HEK293 (cell line): ENCODE data around the gene ACER3.

Source experiments
- CTCF ChIA-PET: fragments of 350-600 bp; formaldehyde crosslinking; extraction: SDS; loops from one replicate; lab custom pipeline; 2021; ENCODE audit warnings: antibody characterized with exemption; lab: Yijun Ruan, JAX
- POLR2A ChIA-PET: fragments of 300-600 bp; formaldehyde crosslinking; extraction: SDS; loops from one replicate; lab custom pipeline; 2020; ENCODE audit warnings: antibody characterized with exemption, inconsistent platforms; lab: Yijun Ruan, JAX
- H3K27ac ChIP-seq: fragments of 200-500 bp; sonication (Bioruptor generic); 2 replicates; pipeline ENCODE4 v1.5.1; 2014; ENCODE audit warnings: low read depth, low read length, control low read depth, inconsistent platforms; ENCODE audit errors: extremely low read depth
- H3K36me3 ChIP-seq, 2 experiments: fragments of 200-500 bp in 1 of 2; sonication (Bioruptor generic) in 1 of 2; 1 replicate in 1 of 2; 2 replicates in 1 of 2; pipeline ENCODE4 v1.5.1; 2014 to 2017; ENCODE audit warnings: inconsistent platforms in 2 of 2, low read length in 2 of 2; ENCODE audit not compliant: control insufficient read depth in 2 of 2, insufficient read depth in 1 of 2
- H3K4me1 ChIP-seq: fragments of 200-500 bp; sonication (Bioruptor generic); 2 replicates; pipeline ENCODE4 v1.5.1; 2014; ENCODE audit warnings: mild to moderate bottlenecking, low read length, inconsistent platforms; ENCODE audit not compliant: control insufficient read depth, insufficient read depth
- H3K4me3 ChIP-seq: 2 replicates; pipeline ENCODE4 v1.5.1; 2011; ENCODE audit warnings: low read depth, mild to moderate bottlenecking, control low read depth, low read length, moderate library complexity
- H3K9me3 ChIP-seq: fragments of 200-500 bp; sonication (Bioruptor generic); 2 replicates; pipeline ENCODE4 v1.5.1; 2014; ENCODE audit warnings: low read depth, low read length, inconsistent platforms; ENCODE audit not compliant: control insufficient read depth, insufficient read depth
- GFI1B ChIP-seq: fragments of 450-650 bp; formaldehyde crosslinking; IDR thresholded peaks from 2 replicates; pipeline ENCODE4 v1.5.1; 2016; ENCODE audit warnings: missing biosample characterization, missing genetic modification characterization
- KLF8 ChIP-seq: fragments of 450-650 bp; formaldehyde crosslinking; IDR thresholded peaks from 2 replicates; pipeline ENCODE4 v1.5.1; 2016; ENCODE audit warnings: missing biosample characterization, missing genetic modification characterization
- TCF7L2 ChIP-seq: IDR thresholded peaks from 2 replicates; pipeline ENCODE4 v1.6.1; 2011; ENCODE audit warnings: low read depth, mild to moderate bottlenecking, inconsistent platforms, low read length, moderate library complexity, borderline replicate concordance
- ZBTB8A ChIP-seq: fragments of 450-650 bp; formaldehyde crosslinking; IDR thresholded peaks from 2 replicates; pipeline ENCODE4 v1.5.1; 2016; ENCODE audit warnings: missing biosample characterization, missing genetic modification characterization
- ZNF121 ChIP-seq: fragments of 450-650 bp; formaldehyde crosslinking; IDR thresholded peaks from 2 replicates; pipeline ENCODE4 v1.5.1; 2016; ENCODE audit warnings: missing biosample characterization, missing genetic modification characterization
- ZNF138 ChIP-seq: fragments of 450-650 bp; formaldehyde crosslinking; IDR thresholded peaks from 2 replicates; pipeline ENCODE4 v1.5.1; 2016; ENCODE audit warnings: missing biosample characterization, missing genetic modification characterization, borderline replicate concordance
- ZNF157 ChIP-seq: fragments of 450-650 bp; formaldehyde crosslinking; IDR thresholded peaks from 2 replicates; pipeline ENCODE4 v1.5.1; 2016; ENCODE audit warnings: missing biosample characterization, missing genetic modification characterization
- ZNF221 ChIP-seq: fragments of 450-650 bp; formaldehyde crosslinking; IDR thresholded peaks from 2 replicates; pipeline ENCODE4 v1.5.1; 2017; ENCODE audit warnings: missing biosample characterization, missing genetic modification characterization, borderline replicate concordance
- ZNF23 ChIP-seq: fragments of 450-650 bp; formaldehyde crosslinking; IDR thresholded peaks from 2 replicates; pipeline ENCODE4 v1.5.1; 2016; ENCODE audit warnings: missing biosample characterization, missing genetic modification characterization, borderline replicate concordance
- ZNF239 ChIP-seq: fragments of 450-650 bp; formaldehyde crosslinking; IDR thresholded peaks from 2 replicates; pipeline ENCODE4 v1.5.1; 2016; ENCODE audit warnings: missing biosample characterization, missing genetic modification characterization
- ZNF292 ChIP-seq: fragments of 450-650 bp; formaldehyde crosslinking; IDR thresholded peaks from 2 replicates; pipeline ENCODE4 v1.5.1; 2016; ENCODE audit warnings: low read depth, missing biosample characterization, missing genetic modification characterization, borderline replicate concordance
- ZNF302 ChIP-seq: fragments of 450-650 bp; formaldehyde crosslinking; IDR thresholded peaks from 2 replicates; pipeline ENCODE4 v1.5.1; 2016; ENCODE audit warnings: missing biosample characterization, missing genetic modification characterization, low read depth
- ZNF311 ChIP-seq: fragments of 450-650 bp; formaldehyde crosslinking; IDR thresholded peaks from 2 replicates; pipeline ENCODE4 v1.5.1; 2017; ENCODE audit warnings: missing biosample characterization, missing genetic modification characterization, borderline replicate concordance
- ZNF335 ChIP-seq: fragments of 450-650 bp; formaldehyde crosslinking; conservative IDR thresholded peaks from 2 replicates; pipeline ENCODE4 v1.5.1; 2016; ENCODE audit warnings: missing biosample characterization, missing genetic modification characterization
- ZNF510 ChIP-seq: fragments of 450-650 bp; formaldehyde crosslinking; IDR thresholded peaks from 2 replicates; pipeline ENCODE4 v1.5.1; 2018; ENCODE audit warnings: mild to moderate bottlenecking, missing genetic modification characterization, missing biosample characterization; ENCODE audit not compliant: insufficient replicate concordance
- ZNF514 ChIP-seq: fragments of 450-650 bp; formaldehyde crosslinking; IDR thresholded peaks from 2 replicates; pipeline ENCODE4 v1.5.1; 2016; ENCODE audit warnings: missing biosample characterization, missing genetic modification characterization
- ZNF560 ChIP-seq: fragments of 450-650 bp; formaldehyde crosslinking; IDR thresholded peaks from 2 replicates; pipeline ENCODE4 v1.5.1; 2017; ENCODE audit warnings: missing biosample characterization, missing genetic modification characterization, borderline replicate concordance
- ZNF654 ChIP-seq: fragments of 450-650 bp; formaldehyde crosslinking; IDR thresholded peaks from 2 replicates; pipeline ENCODE4 v1.5.1; 2016; ENCODE audit warnings: low read depth, missing biosample characterization, missing genetic modification characterization
- ZNF843 ChIP-seq: fragments of 450-650 bp; formaldehyde crosslinking; IDR thresholded peaks from 2 replicates; pipeline ENCODE4 v1.5.1; 2016; ENCODE audit warnings: missing biosample characterization, missing genetic modification characterization
- TF ChIP-seq, protein P1 (sequence below): fragments of 450-650 bp; formaldehyde crosslinking; IDR thresholded peaks from 2 replicates; pipeline ENCODE4 v1.5.1; 2017; ENCODE audit warnings: missing biosample characterization, missing genetic modification characterization
- TF ChIP-seq, protein P2 (sequence below): fragments of 450-650 bp; formaldehyde crosslinking; IDR thresholded peaks from 2 replicates; pipeline ENCODE4 v1.5.1; 2016; ENCODE audit warnings: missing biosample characterization, missing genetic modification characterization
- TF ChIP-seq, protein P3 (sequence below): fragments of 450-650 bp; formaldehyde crosslinking; IDR thresholded peaks from 2 replicates; pipeline ENCODE4; 2016; ENCODE audit warnings: missing biosample characterization, missing genetic modification characterization
- TF ChIP-seq, protein P4 (sequence below): fragments of 450-650 bp; formaldehyde crosslinking; IDR thresholded peaks from 2 replicates; pipeline ENCODE4 v1.5.1; 2016; ENCODE audit warnings: missing biosample characterization, missing genetic modification characterization
- TF ChIP-seq, protein P5 (sequence below): fragments of 450-650 bp; formaldehyde crosslinking; IDR thresholded peaks from 2 replicates; pipeline ENCODE4 v1.5.1; 2017; ENCODE audit warnings: missing biosample characterization, missing genetic modification characterization
- TF ChIP-seq, protein P6 (sequence below): fragments of 450-650 bp; formaldehyde crosslinking; IDR thresholded peaks from 2 replicates; pipeline ENCODE4 v1.5.1; 2016; ENCODE audit warnings: missing biosample characterization, missing genetic modification characterization

Gene ACER3

DNA sequence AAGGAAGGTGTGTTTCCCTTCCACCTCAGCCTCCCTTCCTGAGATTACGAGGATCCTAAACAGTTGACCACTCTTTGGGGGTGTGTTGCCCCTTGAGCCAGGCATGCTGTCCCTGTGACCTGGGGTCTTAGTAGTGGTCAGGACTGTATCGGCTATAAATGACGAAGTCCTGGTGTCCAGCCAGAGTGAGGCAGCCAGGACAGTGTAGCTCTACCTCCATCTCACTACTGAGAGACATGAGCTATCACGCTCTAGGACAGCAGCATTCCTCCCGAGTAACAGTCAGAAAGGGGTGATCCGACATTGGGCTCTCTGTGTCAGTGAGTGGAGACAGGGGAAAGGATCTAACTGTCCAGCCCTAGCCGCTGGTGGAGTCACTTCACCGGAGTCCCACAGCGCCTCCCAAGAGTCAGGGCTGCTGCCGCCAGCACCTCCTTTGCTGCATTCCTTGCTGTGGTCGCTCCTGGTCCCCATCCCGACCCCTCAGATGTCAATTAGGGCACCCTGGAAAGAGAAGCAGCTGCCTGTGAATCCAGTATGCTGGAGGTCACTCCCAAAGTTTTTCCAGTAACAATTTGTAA, 170.2 kb downstream of the ACER3 start:
- no peaks in the 10 kb centered on the region for H3K9me3 ChIP-seq
- H3K36me3 ChIP-seq = no peaks in the 10 kb centered on the region
- peaks cover 6% of the 10 kb centered on the region; the same call in 1 of the 2 replicates for H3K4me1 ChIP-seq
- H3K27ac ChIP-seq = no peak overlapping the region
- TF ChIP-seq ZNF510 (tag by site-specific recombination) = no peak
- TF ChIP-seq, protein P1, sequence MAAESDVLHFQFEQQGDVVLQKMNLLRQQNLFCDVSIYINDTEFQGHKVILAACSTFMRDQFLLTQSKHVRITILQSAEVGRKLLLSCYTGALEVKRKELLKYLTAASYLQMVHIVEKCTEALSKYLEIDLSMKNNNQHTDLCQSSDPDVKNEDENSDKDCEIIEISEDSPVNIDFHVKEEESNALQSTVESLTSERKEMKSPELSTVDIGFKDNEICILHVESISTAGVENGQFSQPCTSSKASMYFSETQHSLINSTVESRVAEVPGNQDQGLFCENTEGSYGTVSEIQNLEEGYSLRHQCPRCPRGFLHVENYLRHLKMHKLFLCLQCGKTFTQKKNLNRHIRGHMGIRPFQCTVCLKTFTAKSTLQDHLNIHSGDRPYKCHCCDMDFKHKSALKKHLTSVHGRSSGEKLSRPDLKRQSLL (tag by site-specific recombination) = no peak
- TF ChIP-seq, protein P2, sequence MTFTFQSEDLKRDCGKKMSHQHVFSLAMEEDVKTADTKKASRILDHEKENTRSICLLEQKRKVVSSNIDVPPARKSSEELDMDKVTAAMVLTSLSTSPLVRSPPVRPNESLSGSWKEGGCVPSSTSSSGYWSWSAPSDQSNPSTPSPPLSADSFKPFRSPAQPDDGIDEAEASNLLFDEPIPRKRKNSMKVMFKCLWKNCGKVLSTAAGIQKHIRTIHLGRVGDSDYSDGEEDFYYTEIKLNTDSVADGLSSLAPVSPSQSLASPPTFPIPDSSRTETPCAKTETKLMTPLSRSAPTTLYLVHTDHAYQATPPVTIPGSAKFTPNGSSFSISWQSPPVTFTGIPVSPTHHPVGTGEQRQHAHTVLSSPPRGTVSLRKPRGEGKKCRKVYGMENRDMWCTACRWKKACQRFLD (tag by site-specific recombination) = no peak
- TF ChIP-seq, protein P3, sequence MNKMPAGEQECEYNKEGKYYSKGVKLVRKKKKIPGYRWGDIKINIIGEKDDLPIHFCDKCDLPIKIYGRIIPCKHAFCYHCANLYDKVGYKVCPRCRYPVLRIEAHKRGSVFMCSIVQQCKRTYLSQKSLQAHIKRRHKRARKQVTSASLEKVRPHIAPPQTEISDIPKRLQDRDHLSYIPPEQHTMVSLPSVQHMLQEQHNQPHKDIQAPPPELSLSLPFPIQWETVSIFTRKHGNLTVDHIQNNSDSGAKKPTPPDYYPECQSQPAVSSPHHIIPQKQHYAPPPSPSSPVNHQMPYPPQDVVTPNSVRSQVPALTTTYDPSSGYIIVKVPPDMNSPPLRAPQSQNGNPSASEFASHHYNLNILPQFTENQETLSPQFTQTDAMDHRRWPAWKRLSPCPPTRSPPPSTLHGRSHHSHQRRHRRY = no peak
- no peak for TF ChIP-seq ZBTB8A
- no peak for TF ChIP-seq ZNF239 (tag by site-specific recombination)
- no peak overlapping the region for H3K4me3 ChIP-seq
- ChIA-PET CTCF (interaction anchor here (0.7 to 2.3 kb wide), 3 partner anchors 60 to 112 kb away, joined by 3 to 8 read pairs (median 5); no protein-coding TSS in a partner anchor), POLR2A (no interaction called here)

DNA sequence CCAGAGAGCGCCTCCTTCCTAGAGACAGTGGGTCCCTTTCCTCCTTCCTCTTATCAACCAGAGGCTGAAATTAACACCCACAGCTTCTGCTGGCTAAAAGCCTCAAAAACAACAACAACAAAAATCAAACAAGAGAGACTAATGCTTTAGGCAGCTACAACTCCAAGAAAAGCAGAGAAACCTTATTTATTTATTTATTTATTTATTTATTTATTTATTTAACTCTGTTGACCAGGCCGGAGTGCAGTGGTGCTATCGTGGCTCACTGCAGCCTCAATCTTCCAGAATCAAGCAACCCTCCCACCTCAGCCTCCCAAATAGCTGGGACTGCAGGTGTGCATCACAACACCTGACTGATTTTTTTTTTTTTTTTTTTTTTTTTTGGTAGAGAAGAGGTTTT, 170.9 kb downstream of the ACER3 start:
- peaks cover 9% of the 10 kb centered on the region; the same call in 1 of the 2 replicates for H3K4me1 ChIP-seq
- ChIA-PET POLR2A (no interaction called here), CTCF (interaction anchor here (0.7 to 2.3 kb wide), 2 partner anchors 95 to 113 kb away, joined by 3 to 8 read pairs; no protein-coding TSS in a partner anchor)
- no peak overlapping the region for H3K27ac ChIP-seq
- H3K9me3 ChIP-seq = no peaks in the 10 kb centered on the region
- H3K4me3 ChIP-seq = no peak overlapping the region
- H3K36me3 ChIP-seq = no peaks in the 10 kb centered on the region
- no peak for TF ChIP-seq ZBTB8A
- no peak for TF ChIP-seq ZNF311 (tag by site-specific recombination)
- TF ChIP-seq ZNF221 (tag by site-specific recombination) = no peak
- TF ChIP-seq GFI1B = no peak
- TF ChIP-seq ZNF560 (tag by site-specific recombination) = 0 out of 2 replicates have a peak, but pooled peaks have one; percentile 33
- no peak for TF ChIP-seq ZNF157 (tag by site-specific recombination)
- peak; percentile 36 for TF ChIP-seq ZNF654 (tag by site-specific recombination)
- TF ChIP-seq, protein P4, sequence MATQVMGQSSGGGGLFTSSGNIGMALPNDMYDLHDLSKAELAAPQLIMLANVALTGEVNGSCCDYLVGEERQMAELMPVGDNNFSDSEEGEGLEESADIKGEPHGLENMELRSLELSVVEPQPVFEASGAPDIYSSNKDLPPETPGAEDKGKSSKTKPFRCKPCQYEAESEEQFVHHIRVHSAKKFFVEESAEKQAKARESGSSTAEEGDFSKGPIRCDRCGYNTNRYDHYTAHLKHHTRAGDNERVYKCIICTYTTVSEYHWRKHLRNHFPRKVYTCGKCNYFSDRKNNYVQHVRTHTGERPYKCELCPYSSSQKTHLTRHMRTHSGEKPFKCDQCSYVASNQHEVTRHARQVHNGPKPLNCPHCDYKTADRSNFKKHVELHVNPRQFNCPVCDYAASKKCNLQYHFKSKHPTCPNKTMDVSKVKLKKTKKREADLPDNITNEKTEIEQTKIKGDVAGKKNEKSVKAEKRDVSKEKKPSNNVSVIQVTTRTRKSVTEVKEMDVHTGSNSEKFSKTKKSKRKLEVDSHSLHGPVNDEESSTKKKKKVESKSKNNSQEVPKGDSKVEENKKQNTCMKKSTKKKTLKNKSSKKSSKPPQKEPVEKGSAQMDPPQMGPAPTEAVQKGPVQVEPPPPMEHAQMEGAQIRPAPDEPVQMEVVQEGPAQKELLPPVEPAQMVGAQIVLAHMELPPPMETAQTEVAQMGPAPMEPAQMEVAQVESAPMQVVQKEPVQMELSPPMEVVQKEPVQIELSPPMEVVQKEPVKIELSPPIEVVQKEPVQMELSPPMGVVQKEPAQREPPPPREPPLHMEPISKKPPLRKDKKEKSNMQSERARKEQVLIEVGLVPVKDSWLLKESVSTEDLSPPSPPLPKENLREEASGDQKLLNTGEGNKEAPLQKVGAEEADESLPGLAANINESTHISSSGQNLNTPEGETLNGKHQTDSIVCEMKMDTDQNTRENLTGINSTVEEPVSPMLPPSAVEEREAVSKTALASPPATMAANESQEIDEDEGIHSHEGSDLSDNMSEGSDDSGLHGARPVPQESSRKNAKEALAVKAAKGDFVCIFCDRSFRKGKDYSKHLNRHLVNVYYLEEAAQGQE (tag by site-specific recombination) = peak; percentile 49; the same call in 1 of the 2 replicates
- no peak for TF ChIP-seq ZNF292
- TF ChIP-seq ZNF843 = no peak
- TF ChIP-seq, protein P5, sequence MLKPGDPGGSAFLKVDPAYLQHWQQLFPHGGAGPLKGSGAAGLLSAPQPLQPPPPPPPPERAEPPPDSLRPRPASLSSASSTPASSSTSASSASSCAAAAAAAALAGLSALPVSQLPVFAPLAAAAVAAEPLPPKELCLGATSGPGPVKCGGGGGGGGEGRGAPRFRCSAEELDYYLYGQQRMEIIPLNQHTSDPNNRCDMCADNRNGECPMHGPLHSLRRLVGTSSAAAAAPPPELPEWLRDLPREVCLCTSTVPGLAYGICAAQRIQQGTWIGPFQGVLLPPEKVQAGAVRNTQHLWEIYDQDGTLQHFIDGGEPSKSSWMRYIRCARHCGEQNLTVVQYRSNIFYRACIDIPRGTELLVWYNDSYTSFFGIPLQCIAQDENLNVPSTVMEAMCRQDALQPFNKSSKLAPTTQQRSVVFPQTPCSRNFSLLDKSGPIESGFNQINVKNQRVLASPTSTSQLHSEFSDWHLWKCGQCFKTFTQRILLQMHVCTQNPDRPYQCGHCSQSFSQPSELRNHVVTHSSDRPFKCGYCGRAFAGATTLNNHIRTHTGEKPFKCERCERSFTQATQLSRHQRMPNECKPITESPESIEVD (tag by site-specific recombination) = no peak
- no peak for TF ChIP-seq ZNF302 (tag by site-specific recombination)
- TF ChIP-seq ZNF514 = no peak
- TF ChIP-seq ZNF138 (tag by site-specific recombination) = no peak
- no peak for TF ChIP-seq ZNF335 (tag by site-specific recombination)
- no peak for TF ChIP-seq TCF7L2
- no peak for TF ChIP-seq ZNF23
- TF ChIP-seq KLF8 (tag by site-specific recombination) = no peak
- TF ChIP-seq, protein P6, sequence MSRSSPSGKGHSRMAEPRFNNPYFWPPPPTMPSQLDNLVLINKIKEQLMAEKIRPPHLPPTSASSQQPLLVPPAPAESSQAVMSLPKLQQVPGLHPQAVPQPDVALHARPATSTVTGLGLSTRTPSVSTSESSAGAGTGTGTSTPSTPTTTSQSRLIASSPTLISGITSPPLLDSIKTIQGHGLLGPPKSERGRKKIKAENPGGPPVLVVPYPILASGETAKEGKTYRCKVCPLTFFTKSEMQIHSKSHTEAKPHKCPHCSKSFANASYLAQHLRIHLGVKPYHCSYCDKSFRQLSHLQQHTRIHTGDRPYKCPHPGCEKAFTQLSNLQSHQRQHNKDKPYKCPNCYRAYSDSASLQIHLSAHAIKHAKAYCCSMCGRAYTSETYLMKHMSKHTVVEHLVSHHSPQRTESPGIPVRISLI (tag by site-specific recombination) = peak; percentile 26; the same call in 1 of the 2 replicates
- no peak for TF ChIP-seq ZNF121 (tag by site-specific recombination)
